Measurements from ENCODE around the gene CAPS2.

Gene CAPS2

GRCh38 chr12:75259143-75259542, 71.0 kb downstream of the CAPS2 start:
- Histone ChIP-seq H3K36me3 (ENCODE audit: control insufficient read depth, low read depth, low read length) (no peaks in the 10 kb centered on the region), H3K27ac (ENCODE audit: low read length) (no peak overlapping the region), H3K4me3 (ENCODE audit: low read length) (no peak overlapping the region), H3K9ac (ENCODE audit: low read length) (no peak overlapping the region), H3K4me1 (ENCODE audit: control insufficient read depth, low read depth, low read length) (peaks cover 9% of the 10 kb centered on the region), H3K27me3 (ENCODE audit: control insufficient read depth, insufficient read depth, low read length) (no peaks in the 10 kb centered on the region), H3K9me3 (ENCODE audit: control insufficient read depth, low read depth, low read length) (no peaks in the 10 kb centered on the region)

GRCh38 chr12:75257510-75257909, 72.6 kb downstream of the CAPS2 start:
- H3K36me3 ChIP-seq (ENCODE audit: control insufficient read depth, low read depth, low read length) = no peaks in the 10 kb centered on the region
- H3K27ac ChIP-seq (ENCODE audit: low read length) = no peak overlapping the region
- H3K4me1 ChIP-seq (ENCODE audit: control insufficient read depth, low read depth, low read length) = peaks cover 9% of the 10 kb centered on the region
- H3K4me3 ChIP-seq (ENCODE audit: low read length) = no peak overlapping the region
- no peaks in the 10 kb centered on the region for H3K27me3 ChIP-seq (ENCODE audit: control insufficient read depth, insufficient read depth, low read length)
- no peak overlapping the region for H3K9ac ChIP-seq (ENCODE audit: low read length)
- no peaks in the 10 kb centered on the region for H3K9me3 ChIP-seq (ENCODE audit: control insufficient read depth, low read depth, low read length)

- H3K4me1 ChIP-seq (ENCODE audit: control insufficient read depth, low read depth, low read length) = no peaks in the 10 kb centered on the region
- H3K27ac ChIP-seq (ENCODE audit: low read length) = no peak overlapping the region
- no peak overlapping the region for H3K4me3 ChIP-seq (ENCODE audit: low read length)
- no peak overlapping the region for H3K9ac ChIP-seq (ENCODE audit: low read length)
- H3K27me3 ChIP-seq (ENCODE audit: control insufficient read depth, insufficient read depth, low read length) = no peaks in the 10 kb centered on the region
- no peaks in the 10 kb centered on the region for H3K36me3 ChIP-seq (ENCODE audit: control insufficient read depth, low read depth, low read length)
- no peaks in the 10 kb centered on the region for H3K9me3 ChIP-seq (ENCODE audit: control insufficient read depth, low read depth, low read length)
Measured at GRCh38 chr12:75245108-75245507, 85.0 kb downstream of the CAPS2 start.

- Histone ChIP-seq H3K27me3 (ENCODE audit: control insufficient read depth, insufficient read depth, low read length) (no peaks in the 10 kb centered on the region), H3K9me3 (ENCODE audit: control insufficient read depth, low read depth, low read length) (no peaks in the 10 kb centered on the region), H3K4me3 (ENCODE audit: low read length) (no peak overlapping the region), H3K9ac (ENCODE audit: low read length) (no peak overlapping the region), H3K27ac (ENCODE audit: low read length) (no peak overlapping the region), H3K36me3 (ENCODE audit: control insufficient read depth, low read depth, low read length) (no peaks in the 10 kb centered on the region), H3K4me1 (ENCODE audit: control insufficient read depth, low read depth, low read length) (no peaks in the 10 kb centered on the region)
Measured at GRCh38 chr12:75239987-75240386, 90.1 kb downstream of the CAPS2 start.

GRCh38 chr12:75236206-75236605, 93.9 kb downstream of the CAPS2 start:
- Histone ChIP-seq H3K4me3 (ENCODE audit: low read length) (no peak overlapping the region), H3K27ac (ENCODE audit: low read length) (no peak overlapping the region), H3K4me1 (ENCODE audit: control insufficient read depth, low read depth, low read length) (no peaks in the 10 kb centered on the region), H3K9me3 (ENCODE audit: control insufficient read depth, low read depth, low read length) (no peaks in the 10 kb centered on the region), H3K9ac (ENCODE audit: low read length) (no peak overlapping the region), H3K36me3 (ENCODE audit: control insufficient read depth, low read depth, low read length) (no peaks in the 10 kb centered on the region), H3K27me3 (ENCODE audit: control insufficient read depth, insufficient read depth, low read length) (no peaks in the 10 kb centered on the region)

GRCh38 chr12:75227132-75227531, 103.0 kb downstream of the CAPS2 start:
- no peaks in the 10 kb centered on the region for H3K4me1 ChIP-seq (ENCODE audit: control insufficient read depth, low read depth, low read length)
- no peaks in the 10 kb centered on the region for H3K9me3 ChIP-seq (ENCODE audit: control insufficient read depth, low read depth, low read length)
- H3K9ac ChIP-seq (ENCODE audit: low read length) = no peak overlapping the region
- no peaks in the 10 kb centered on the region for H3K27me3 ChIP-seq (ENCODE audit: control insufficient read depth, insufficient read depth, low read length)
- no peaks in the 10 kb centered on the region for H3K36me3 ChIP-seq (ENCODE audit: control insufficient read depth, low read depth, low read length)
- H3K4me3 ChIP-seq (ENCODE audit: low read length) = no peak overlapping the region
- no peak overlapping the region for H3K27ac ChIP-seq (ENCODE audit: low read length)
